ENCODE measurements around the gene RUSC2. TPM values are rescaled to one million over a fixed set of nuclear protein-coding genes. Genes with fewer than 3 reads are reported as not detected.
"Not testable (repeated sequence)": the region's sequence is repeated elsewhere in the genome, so short reads cannot be mapped to it uniquely, and the experiment has no call there.

RUSC2 gene
- total RNA-seq, 1 donor from 2014 or later, result 35.2 TPM

DNA sequence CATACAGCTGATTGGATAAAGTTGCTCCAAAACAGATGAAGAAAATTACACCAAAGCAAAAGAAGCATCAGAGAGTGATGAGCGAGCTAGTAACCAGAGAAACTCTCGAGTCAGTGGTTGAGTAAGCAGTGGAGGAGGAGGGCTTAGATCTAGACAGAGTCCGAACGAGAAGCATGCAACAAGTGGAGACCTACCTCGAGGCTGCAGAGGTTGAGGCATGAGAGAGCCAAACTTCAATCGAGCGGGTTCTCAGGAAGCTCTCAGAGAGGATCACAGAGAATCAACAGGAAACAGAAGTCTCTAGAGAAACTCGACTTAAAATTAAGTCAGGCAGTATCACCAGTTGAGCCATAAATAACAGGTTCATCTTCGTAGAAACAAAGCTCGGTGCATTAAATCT lies 6.1 kb downstream of the RUSC2 start:
- DNase-seq (ENCODE audit: low spot score), result no peak

DNA sequence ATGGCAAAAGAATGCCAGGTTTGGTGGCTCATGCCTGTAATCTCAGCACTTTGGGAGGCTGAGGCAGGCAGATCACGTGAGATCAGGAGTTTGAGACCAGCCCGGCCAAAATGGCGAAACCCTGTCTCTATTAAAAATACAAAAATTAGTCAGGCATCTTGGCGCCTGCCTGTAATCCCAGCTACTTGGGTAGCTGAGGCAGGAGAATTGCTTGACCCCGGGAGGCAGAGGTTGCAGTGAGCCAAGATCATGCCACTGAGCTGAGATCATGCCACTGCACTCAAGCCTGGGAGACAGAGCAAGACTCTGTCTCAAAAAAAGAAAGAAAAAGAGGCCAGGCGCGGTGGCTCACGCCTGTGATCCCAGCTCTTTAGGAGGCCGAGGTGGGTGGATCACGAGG lies 8.3 kb downstream of the RUSC2 start:
- DNase-seq (ENCODE audit: low spot score), result not testable (repeated sequence)

DNA sequence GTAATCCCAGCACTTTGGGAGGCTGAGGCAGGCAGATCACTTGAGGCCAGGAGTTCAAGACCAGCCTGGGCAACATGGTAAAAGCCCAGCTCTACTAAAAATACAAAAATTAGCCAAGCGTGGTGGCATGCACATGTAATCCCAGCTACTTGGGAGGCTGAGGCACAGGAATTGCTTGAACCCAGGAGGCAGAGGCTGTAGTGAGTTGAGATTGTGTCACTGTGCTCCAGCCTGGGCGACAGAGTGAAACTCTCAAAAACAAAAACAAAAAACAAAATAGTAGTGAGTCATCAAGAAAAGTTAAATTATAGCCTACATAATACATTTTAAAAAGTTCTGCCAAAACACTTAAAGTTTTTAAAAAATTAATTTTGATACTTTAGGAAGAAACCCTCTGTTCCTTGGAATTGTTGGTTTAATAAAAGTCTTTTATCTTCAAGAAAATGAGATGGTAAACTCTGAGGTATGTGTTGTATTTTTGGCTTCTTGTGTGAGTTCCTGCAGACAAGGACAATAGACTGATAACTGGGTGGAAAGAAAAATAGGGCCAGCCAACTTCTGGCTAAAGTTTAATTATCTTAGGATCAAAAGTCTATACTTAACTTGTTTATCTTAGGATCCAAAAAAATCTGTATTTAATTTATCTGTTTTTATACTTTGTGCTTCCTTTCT lies 9.3 kb downstream of the RUSC2 start:
- DNase-seq (ENCODE audit: low spot score), result no peak

DNA sequence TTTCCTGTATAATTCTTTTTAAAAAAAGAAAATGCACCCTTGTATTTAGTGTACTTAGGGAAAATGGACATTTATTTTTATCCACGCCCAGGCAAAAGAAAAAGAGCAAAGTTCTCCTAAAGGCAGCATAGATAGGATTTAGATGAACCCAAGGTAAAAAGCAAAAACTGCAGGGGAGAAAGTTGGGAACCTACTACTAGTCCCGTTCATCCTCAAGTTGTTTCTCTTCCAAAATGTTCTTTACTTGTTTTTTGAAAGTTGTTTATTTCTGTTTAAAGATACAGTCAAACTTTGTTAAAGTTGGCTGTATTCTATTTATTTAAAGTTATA lies 9.8 kb downstream of the RUSC2 start:
- DNase-seq (ENCODE audit: low spot score), result no peak

DNA sequence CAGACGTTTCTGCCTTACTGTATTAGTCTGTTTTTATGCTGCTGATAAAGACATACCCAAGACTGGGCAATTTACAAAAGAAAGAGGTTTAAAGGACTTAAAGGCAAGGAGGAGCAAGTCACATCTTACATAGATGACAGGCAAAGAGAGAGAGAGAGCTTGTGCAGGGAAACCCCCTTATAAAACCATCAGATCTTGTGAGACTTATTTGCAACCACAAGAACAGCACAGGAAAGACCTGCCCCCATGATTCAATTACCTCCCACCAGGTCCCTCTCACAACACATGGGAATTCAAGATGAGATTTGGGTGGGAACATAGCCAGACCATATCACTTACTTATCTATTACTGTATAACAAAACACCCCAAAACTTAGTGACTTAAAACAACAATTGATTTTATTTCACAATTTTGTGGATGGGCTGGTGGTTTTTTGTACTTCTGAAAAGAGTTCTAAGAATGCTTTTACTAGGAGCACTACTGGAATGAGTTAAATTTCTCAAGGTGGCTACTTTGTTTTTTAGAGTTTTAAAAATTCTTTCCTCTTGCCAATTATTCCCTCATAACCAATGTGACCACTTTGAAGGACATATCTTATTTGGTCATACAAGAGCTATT lies 10.3 kb downstream of the RUSC2 start:
- DNase-seq (ENCODE audit: low spot score), result no peak

DNA sequence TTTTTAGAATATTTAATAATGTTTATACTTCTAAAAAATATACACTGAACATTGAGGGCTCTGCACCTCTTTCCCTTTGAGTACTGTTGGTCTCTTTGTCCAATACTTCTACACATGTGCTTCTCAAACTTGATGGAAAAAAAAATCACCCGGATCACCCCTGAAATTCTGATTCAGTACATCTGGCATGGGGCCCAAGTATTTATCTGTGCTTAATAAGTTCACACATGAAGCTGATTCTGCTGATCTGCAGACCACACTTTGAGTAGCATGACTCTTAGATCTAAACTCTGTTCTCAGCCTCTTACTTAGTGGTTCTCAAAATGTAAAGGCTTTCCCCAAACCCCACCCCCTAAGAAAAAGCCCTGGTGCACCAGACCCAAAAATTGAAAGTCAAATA lies 12.0 kb downstream of the RUSC2 start:
- DNase-seq (ENCODE audit: low spot score), result no peak

DNA sequence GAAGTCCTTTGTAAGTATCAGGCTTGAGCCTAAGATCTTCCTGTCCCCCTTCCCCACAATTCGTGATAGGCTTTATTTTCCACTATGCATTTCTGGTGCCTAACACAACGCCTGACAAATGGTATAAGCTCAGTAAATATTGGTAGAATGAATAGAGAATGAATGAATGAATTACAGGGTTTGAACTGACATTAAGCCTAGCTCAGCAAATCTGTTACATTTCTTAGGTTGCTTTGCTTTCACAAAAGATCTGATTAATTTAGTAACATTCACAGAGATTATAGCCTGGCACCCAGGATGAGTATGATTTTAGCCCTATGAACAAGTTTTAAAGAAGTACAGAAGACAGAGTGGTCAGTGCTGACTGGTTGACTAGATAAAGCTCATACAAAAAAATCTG lies 16.4 kb downstream of the RUSC2 start:
- DNase-seq (ENCODE audit: low spot score), result no peak

DNA sequence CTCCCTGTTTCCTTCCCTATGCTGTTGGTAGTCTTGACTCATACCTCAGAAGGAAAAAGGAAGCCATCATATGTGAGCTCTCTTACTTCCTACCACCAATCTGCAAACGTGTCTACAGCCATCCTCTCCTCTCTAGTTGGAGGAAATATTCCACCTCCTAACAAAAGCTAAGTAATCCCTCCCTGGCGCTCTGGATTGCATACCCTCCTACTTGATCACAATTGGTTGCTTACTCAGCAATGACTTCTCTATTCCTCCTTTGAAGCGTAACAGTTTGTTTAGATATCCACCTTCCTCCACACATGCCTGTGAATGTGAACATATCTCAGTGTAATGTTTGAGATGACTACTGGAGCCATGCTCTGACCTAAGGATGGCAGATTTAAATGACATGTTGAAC lies 18.2 kb downstream of the RUSC2 start:
- no peak for DNase-seq (ENCODE audit: low spot score)

DNA sequence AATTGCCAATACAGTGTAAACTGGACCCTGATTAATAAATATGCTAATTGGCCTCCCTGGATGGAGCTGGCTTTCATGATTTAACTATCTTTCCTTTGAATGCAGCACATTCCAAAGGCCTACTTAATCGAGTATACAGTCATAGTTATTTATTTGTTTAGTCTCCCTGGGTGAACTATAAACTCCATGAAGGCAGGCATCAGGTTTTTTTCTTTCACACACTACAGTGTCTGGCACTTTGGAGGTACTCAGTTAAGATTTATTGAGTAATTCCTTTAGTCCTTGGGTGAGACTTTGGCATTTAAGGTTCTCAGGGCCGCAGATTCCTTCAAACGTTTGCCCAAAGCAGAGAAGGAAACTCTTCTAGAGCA lies 20.5 kb downstream of the RUSC2 start:
- DNase-seq (ENCODE audit: low spot score), result no peak

DNA sequence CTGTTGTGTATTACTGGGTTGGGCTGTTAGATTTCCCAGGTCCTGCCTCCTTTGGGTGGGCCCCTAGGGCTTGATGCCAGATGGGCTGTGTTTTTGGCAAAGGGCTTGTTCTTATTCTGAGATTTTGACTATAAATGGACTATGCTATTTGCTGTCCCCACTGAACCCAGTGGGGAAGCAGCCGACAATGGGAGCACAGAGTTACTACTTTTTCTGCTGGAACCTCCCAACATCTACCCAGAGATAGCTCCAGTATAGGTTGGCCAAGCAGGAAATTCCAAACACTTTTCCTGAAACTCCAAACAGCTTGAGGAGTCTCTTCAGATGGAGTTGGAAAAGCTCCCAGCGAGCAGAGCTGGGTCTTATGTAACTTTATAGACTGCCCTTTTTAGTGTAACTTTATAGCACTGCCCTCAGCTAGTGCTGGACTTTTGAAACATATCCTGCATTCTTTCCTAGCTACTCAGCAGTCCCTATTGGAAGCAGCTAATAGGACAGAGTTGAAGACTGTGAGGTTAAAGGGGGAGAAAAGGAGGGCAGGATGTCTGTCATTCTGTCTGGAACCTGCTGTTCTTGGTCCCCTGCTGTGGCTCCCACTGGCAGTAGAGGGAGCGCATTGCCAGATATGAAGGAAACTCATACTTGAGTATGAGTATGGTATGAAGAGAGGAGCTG lies 21.0 kb downstream of the RUSC2 start:
- DNase-seq (ENCODE audit: low spot score), result peak; percentile 69

DNA sequence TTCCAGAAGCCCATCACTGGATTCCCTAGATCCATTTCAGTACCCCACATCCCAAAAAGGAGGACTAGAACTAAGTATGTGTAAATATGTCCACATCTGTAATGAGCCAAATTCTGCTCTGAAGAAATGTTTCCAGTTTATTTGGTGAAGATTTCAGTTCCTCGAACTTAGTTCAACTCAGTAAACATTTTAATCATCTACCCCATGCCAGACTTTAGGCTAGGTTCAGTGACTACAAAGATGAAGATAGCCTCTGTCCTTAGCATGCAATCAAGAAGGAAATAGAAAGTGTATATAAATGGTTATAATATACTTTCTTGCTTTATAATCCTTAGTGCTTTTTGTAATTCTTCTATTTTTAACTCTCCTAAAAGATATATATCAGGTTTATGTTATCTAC lies 21.5 kb downstream of the RUSC2 start:
- DNase-seq (ENCODE audit: low spot score), result no peak

DNA sequence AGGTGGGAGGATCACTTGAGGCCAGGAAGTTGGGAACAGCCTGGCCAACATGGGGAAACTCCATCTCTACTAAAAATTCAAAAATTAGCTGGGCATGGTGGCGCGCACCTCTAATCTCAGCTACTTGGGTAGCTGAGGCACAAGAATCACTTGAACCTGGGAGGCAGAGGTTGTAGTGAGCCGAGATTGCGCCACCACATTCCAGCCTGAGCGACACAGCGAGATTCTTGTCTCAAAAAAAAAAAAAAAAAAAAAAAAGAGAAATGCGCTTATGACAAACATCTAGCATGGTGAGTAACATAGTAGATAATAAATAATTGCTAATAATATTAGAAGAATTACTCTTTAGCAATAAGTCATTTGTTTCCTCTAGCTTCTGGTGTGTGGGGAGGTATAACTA lies 25.9 kb downstream of the RUSC2 start:
- no peak for DNase-seq (ENCODE audit: low spot score)

DNA sequence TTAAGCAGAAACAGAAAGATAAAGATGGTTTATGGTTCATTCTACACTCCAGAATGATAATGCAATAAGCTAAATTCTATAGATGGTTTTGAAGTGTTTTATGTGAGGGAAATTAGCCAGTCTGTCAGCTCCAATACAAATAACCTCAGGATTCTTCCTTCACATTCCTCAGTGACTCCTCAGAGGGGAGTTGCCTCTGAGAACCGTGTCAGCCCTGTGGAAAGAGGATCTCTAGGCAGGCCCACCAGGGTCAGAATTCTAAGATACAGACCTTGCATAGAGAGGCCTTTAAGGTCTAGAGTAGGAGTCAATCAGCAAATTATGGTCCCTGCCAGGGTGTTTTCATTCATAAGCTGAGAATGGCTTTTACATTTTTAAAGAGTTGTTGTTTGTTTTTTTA lies 26.6 kb downstream of the RUSC2 start:
- DNase-seq (ENCODE audit: low spot score), result no peak

DNA sequence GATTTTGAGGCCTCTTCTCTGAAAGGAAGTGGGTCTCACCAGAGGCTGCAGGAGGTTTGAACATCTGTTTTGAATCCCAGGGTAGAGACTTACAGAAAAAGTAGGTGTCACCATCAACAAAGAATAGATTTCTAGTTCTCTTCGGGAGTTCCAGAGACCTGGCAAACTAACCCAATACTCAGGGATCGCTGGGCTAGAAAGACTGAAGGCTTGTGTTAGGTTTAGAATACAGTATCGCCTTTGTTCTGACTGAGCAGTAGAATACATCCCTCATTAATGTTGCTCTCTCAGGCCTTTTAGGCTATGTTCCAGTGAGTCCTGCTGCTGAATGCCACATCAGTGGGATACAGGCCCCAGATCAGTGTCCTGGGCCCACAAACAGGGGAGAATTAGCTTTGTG lies 27.2 kb downstream of the RUSC2 start:
- DNase-seq (ENCODE audit: low spot score), result no peak

DNA sequence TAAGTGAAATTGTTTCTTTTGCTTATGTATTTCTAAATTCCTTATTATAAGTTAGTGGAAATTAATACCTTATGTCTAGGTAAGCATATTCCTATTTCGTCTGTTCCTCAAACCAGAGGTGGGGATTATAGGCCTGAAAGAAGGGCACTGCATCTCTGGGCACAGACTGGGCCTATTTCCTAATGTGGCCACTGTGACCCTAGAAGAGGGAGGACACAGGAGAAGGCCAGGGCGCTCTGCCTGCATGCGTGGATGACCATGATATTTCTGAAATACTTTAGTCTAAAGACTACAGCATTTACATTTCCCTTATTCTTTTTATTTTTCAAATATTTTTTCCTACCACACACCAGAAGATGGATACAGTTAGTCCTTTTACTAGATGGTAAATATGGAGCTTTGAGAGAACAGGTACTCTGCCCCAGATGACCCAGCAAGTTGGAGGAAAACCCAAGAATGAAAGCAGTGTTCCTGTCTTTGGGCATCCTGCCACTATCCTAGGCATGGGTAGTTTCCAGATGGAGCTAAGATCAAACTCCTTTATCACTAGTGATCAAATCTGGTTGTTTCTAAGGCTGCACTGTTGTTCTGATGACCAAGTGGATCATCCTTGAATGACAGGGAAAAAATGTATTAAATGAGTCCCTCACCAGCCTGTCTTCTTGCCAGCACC lies 27.8 kb downstream of the RUSC2 start:
- DNase-seq (ENCODE audit: low spot score), result peak; percentile 27

DNA sequence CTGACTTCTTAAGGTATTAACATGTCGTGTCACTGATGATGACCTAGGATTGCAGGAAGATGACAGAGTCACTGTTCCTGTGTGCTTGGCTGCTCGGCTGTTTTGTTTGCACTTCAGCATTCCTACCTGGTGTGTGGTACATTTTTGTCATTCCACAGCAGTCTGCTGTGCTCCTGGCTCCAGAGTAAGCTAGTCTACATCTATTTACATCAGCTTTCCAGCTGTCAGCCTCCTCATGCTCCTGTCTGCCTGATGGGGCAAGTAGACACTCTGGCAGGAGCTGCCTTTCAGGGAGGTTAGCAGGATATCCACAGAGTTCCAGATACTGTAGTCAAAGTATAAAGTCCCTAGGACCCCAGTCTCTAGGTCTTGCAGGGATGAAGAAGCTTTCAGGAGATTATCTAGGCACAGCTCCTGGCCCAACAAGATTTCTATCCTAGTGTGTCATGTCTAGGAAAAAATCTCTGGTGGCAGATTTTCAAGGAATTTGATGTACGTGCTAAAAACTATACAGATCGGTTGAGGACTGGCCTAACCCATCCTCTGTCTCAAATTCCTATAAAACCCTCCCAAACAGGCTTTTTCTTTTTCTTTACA lies 28.4 kb downstream of the RUSC2 start:
- peak; percentile 79 for DNase-seq (ENCODE audit: low spot score)

DNA sequence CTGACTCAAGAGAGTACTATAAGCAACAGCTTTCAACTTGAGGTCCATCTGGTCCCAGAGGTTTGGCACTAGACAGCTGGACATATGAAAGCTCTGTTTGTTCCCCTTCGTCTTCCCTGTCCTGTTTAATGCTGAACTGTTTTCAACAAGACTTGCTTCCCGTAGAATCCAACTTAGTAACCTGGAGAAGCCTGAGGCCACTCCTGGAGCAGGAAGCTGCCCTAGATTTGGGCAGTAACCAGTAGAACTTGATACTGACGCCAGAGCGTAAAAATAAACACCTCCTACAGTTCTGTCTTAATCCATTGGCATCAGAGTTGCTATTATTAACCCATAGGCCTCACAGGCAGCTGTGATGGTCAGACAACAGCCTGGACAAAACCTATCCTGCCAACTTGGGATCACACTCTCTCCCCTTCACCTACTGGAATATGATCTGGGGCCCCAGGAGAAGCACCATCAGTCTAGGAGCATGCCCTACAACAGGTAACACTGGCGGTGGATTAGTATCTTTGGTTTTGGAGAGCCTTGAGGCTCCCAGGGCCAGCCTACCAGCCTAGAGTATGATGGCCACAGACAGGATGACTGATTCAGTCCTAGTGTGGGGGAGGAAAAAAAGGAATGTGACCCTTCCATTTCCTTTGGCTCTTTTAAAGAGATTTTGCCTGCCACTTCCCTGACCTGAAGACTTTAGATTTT lies 29.2 kb downstream of the RUSC2 start:
- DNase-seq (ENCODE audit: low spot score), result no peak

DNA sequence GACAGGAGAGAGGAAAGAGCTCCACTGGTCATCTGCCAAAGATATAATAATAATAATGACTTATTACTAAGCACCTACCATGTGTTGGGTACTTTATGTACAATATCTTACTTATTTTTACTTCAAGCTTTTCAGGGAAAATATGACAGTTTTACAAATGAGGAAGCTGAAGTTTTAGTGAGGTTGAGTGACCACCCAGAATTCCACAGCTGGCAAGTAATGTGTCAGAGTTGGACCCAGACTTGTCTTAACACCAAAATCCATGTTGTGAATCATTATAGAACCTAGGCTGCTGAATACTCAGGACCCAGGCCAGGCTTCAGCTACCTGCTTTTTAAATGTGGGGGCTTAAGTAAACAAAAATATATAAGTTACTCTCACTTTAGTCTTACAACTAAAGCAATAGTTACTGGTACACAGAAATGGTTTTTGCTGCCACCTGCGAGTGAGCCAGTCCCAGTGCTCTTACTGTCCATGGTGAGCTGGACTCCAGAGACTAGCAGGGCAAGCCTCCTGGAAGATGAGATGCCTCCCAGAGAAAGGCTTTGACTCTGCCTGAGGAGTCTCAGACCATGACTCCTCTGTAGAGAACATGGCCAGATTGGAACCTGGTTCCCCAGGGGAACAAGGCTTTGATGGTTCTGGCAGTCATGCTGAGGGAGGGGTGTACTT lies 29.9 kb downstream of the RUSC2 start:
- DNase-seq (ENCODE audit: low spot score), result no peak

DNA sequence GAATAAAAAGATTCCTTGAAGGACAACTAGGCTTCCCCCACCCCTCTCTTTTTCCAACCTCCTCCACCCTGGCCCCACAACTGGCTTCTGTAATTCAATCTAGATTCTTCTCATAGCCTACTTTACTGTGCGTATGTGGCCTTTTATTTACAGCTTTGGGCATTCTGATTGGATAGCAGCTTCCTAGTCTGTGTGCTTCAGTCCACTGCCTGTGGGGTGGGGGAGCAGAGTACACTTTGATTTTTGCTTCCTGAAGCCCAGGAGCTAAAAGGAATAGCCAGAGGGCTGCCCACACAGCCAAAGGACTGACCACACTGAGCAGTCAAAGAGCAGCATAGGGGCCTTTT lies 30.4 kb downstream of the RUSC2 start:
- DNase-seq (ENCODE audit: low spot score), result no peak

DNA sequence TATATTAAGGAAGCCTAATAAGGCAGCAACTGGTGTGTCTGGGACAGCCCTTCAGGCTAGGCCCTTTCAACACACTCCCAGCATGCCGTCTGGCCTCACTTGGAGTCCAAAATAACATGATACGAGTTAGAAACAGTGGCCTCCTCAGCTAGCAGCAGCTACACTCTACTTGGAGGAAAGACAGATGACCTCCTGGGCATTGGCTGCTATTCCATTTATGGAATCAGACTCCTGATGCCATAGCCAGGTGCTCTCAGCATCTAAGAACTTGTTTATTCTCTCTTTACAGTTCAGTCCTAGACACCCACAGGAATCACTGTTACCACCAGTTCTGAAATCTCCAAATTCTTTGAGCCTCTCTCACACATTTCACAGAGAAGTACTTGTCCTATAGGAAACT lies 31.8 kb downstream of the RUSC2 start:
- peak; percentile 23 for DNase-seq (ENCODE audit: low spot score)

DNA sequence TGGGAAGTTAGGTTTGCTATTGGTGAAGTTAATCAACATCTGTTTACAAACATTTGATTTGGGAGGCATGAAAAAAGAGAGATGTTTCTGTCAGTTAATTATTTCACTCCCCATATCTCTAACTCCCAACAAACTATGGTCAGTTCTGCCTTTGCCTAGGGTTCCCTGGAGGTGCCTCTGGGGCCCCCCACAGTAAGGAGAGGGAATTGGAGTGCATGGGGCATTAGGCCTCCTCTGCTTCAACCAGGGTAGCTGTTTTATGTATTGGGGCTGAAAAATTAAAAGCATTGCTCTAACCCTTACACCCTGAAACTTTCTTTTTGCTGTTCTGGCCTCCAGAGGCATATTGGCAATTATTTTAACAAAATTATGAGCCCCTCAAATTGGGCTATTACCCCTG lies 32.3 kb downstream of the RUSC2 start:
- no peak for DNase-seq (ENCODE audit: low spot score)

DNA sequence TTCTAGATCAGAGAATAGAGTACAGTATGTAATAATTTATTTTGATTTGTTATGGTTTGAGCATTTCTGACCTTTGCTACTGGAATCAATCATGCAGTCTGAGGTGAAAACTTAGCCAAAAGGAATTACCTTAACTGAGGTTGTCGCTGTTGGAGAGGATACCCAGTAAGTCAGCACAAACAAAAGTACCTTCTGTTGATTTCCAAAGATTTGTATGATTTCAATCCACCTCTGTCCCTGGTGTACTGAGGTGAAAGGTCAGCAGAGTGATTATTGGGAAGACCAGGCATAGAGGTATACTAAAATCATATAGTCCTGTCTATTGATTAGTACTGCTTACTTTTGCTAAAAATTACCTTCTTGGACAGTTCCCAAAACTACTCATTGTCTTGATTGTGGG lies 32.8 kb downstream of the RUSC2 start:
- DNase-seq (ENCODE audit: low spot score), result no peak

Data from mucosa of gallbladder (tissue), 1 donor.